ENCODE data around the gene NSMF.

DNA sequence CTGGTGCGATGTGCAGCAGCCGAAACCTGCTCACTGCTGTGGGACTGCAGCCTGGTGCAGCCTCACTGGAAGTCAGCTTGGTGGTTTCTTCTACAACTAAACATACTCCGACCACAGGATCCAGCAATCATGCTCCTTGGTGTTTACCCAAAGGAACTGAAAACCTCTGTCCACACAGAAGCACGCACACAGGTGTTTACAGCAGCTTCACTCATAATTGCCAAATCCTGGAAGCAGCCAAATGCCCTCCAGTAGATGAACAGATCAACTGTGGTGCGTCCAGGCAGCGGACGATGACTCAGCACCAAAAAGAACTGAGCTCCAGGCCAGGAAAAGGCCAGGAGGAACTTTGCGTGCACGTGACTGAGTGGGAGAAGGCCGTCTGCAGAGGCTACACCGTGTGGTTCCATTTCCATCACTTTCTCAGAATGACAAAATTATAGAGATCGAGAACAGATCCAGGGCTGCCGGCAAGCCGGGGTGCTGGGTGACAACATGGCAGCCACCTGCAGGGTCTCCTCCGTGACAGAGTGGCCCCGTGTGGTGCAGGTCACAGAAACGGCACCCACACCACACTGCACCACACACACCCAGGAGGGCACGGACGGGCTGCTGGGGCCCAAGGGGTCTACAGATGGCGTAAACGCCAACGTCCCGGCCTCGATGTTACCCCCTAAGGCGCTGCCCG lies 23.1 kb upstream of the NSMF start:
- TF ChIP-seq CTCF (optimal IDR thresholded peaks at IDR 0.05 in 1 of 3, IDR thresholded peaks at IDR 0.05 in 1 of 3, conservative IDR thresholded peaks at IDR 0.05 in 1 of 3; ENCODE audit: extremely low read depth in 1 of 3, insufficient read depth in 2 of 3, low read length in 3 of 3), result no peak
- no peak for TF ChIP-seq EZH2 (IDR thresholded peaks at IDR 0.05; ENCODE audit: low read length)

Data from keratinocyte (primary cell).